ENCODE data around the gene ATP2B3. TPM values are rescaled to one million over a fixed set of nuclear protein-coding genes. Genes with fewer than 3 reads are reported as not detected.

ATP2B3 gene
- total RNA-seq, 2 donors from 2014 or later, result not detected

- ATAC-seq (no peak), DNase-seq (no peak)
- peaks cover 4% of the 10 kb centered on the region for H3K4me1 Mint-ChIP-seq
- H3K27ac Mint-ChIP-seq, result no peak overlapping the region
- no peaks in the 10 kb centered on the region for H3K9me3 ChIP-seq (ENCODE audit: control insufficient read depth, low read length, poor library complexity, severe bottlenecking)
- H3K27me3 Mint-ChIP-seq, result peaks cover 17% of the 10 kb centered on the region
- H3K36me3 Mint-ChIP-seq (ENCODE audit: low read depth), result peaks cover 3% of the 10 kb centered on the region
- no peak overlapping the region for H3K4me3 Mint-ChIP-seq
Measured at GRCh38 chrX:153520287-153520917, 3.0 kb downstream of the ATP2B3 start.

- Mint-ChIP-seq H3K27me3 (peaks cover 11% of the 10 kb centered on the region), H3K36me3 (ENCODE audit: low read depth) (peaks cover under 1% of the 10 kb centered on the region), H3K27ac (no peak overlapping the region), H3K4me1 (peaks cover 1% of the 10 kb centered on the region), H3K4me3 (no peak overlapping the region)
- H3K9me3 ChIP-seq (ENCODE audit: control insufficient read depth, low read length, poor library complexity, severe bottlenecking), result no peaks in the 10 kb centered on the region
- no peak for ATAC-seq
- DNase-seq, result no peak
Measured at GRCh38 chrX:153521034-153521433, 3.6 kb downstream of the ATP2B3 start.

GRCh38 chrX:153522259-153522658 is 4.8 kb downstream of the ATP2B3 start:
- Mint-ChIP-seq H3K27me3 (peaks cover 14% of the 10 kb centered on the region), H3K4me1 (no peaks in the 10 kb centered on the region), H3K27ac (no peak overlapping the region), H3K4me3 (no peak overlapping the region), H3K36me3 (ENCODE audit: low read depth) (no peaks in the 10 kb centered on the region)
- DNase-seq (no peak), ATAC-seq (no peak)
- no peaks in the 10 kb centered on the region for H3K9me3 ChIP-seq (ENCODE audit: control insufficient read depth, low read length, poor library complexity, severe bottlenecking)

GRCh38 chrX:153523269-153523668 is 5.8 kb downstream of the ATP2B3 start:
- no peak overlapping the region for H3K4me3 Mint-ChIP-seq

GRCh38 chrX:153524234-153524633 is 6.8 kb downstream of the ATP2B3 start:
- Mint-ChIP-seq H3K27ac (no peak overlapping the region), H3K36me3 (ENCODE audit: low read depth) (no peaks in the 10 kb centered on the region), H3K4me1 (no peaks in the 10 kb centered on the region), H3K4me3 (no peak overlapping the region), H3K27me3 (peaks cover 14% of the 10 kb centered on the region)
- DNase-seq (no peak), ATAC-seq (no peak)
- no peaks in the 10 kb centered on the region for H3K9me3 ChIP-seq (ENCODE audit: control insufficient read depth, low read length, poor library complexity, severe bottlenecking)

More at GRCh38 chrX:153523269-153523668, 5.8 kb downstream of the ATP2B3 start:
- Mint-ChIP-seq H3K27me3 (peaks cover 14% of the 10 kb centered on the region), H3K27ac (no peak overlapping the region), H3K36me3 (ENCODE audit: low read depth) (no peaks in the 10 kb centered on the region), H3K4me1 (no peaks in the 10 kb centered on the region)
- ATAC-seq (no peak), DNase-seq (no peak)
- H3K9me3 ChIP-seq (ENCODE audit: control insufficient read depth, low read length, poor library complexity, severe bottlenecking), result no peaks in the 10 kb centered on the region

GRCh38 chrX:153525451-153525850 is 8.0 kb downstream of the ATP2B3 start:
- Mint-ChIP-seq H3K4me1 (no peaks in the 10 kb centered on the region), H3K36me3 (ENCODE audit: low read depth) (no peaks in the 10 kb centered on the region), H3K4me3 (no peak overlapping the region), H3K27ac (no peak overlapping the region), H3K27me3 (peaks cover 14% of the 10 kb centered on the region)
- DNase-seq (no peak), ATAC-seq (no peak)
- H3K9me3 ChIP-seq (ENCODE audit: control insufficient read depth, low read length, poor library complexity, severe bottlenecking), result no peaks in the 10 kb centered on the region

GRCh38 chrX:153526042-153526441 is 8.6 kb downstream of the ATP2B3 start:
- DNase-seq, result no peak
- no peak for ATAC-seq
- no peaks in the 10 kb centered on the region for H3K36me3 Mint-ChIP-seq (ENCODE audit: low read depth)
- H3K9me3 ChIP-seq (ENCODE audit: control insufficient read depth, low read length, poor library complexity, severe bottlenecking), result no peaks in the 10 kb centered on the region
- H3K27ac Mint-ChIP-seq, result no peak overlapping the region
- no peak overlapping the region for H3K4me3 Mint-ChIP-seq
- peaks cover 14% of the 10 kb centered on the region for H3K27me3 Mint-ChIP-seq
- no peaks in the 10 kb centered on the region for H3K4me1 Mint-ChIP-seq

GRCh38 chrX:153526801-153527200 is 9.4 kb downstream of the ATP2B3 start:
- no peak overlapping the region for H3K4me3 Mint-ChIP-seq
- no peaks in the 10 kb centered on the region for H3K9me3 ChIP-seq (ENCODE audit: control insufficient read depth, low read length, poor library complexity, severe bottlenecking)
- no peaks in the 10 kb centered on the region for H3K4me1 Mint-ChIP-seq
- H3K36me3 Mint-ChIP-seq (ENCODE audit: low read depth), result no peaks in the 10 kb centered on the region
- H3K27me3 Mint-ChIP-seq, result peaks cover 11% of the 10 kb centered on the region
- ATAC-seq, result no peak
- DNase-seq, result no peak
- H3K27ac Mint-ChIP-seq, result no peak overlapping the region

GRCh38 chrX:153527208-153527607 is 9.8 kb downstream of the ATP2B3 start:
- Mint-ChIP-seq H3K36me3 (ENCODE audit: low read depth) (no peaks in the 10 kb centered on the region), H3K27ac (no peak overlapping the region), H3K4me1 (no peaks in the 10 kb centered on the region), H3K4me3 (no peak overlapping the region), H3K27me3 (peaks cover 8% of the 10 kb centered on the region)
- DNase-seq (no peak), ATAC-seq (no peak)
- no peaks in the 10 kb centered on the region for H3K9me3 ChIP-seq (ENCODE audit: control insufficient read depth, low read length, poor library complexity, severe bottlenecking)

- Mint-ChIP-seq H3K27ac (no peak overlapping the region), H3K36me3 (ENCODE audit: low read depth) (no peaks in the 10 kb centered on the region)
Measured at GRCh38 chrX:153530411-153531129, 13.1 kb downstream of the ATP2B3 start.

GRCh38 chrX:153533091-153533490 is 15.6 kb downstream of the ATP2B3 start:
- H3K4me3 Mint-ChIP-seq, result no peak overlapping the region
- DNase-seq, result no peak
- no peaks in the 10 kb centered on the region for H3K36me3 Mint-ChIP-seq (ENCODE audit: low read depth)
- H3K4me1 Mint-ChIP-seq, result no peaks in the 10 kb centered on the region
- ATAC-seq, result no peak
- no peaks in the 10 kb centered on the region for H3K27me3 Mint-ChIP-seq
- no peak overlapping the region for H3K27ac Mint-ChIP-seq
- no peaks in the 10 kb centered on the region for H3K9me3 ChIP-seq (ENCODE audit: control insufficient read depth, low read length, poor library complexity, severe bottlenecking)

More at GRCh38 chrX:153530411-153531129, 13.1 kb downstream of the ATP2B3 start:
- no peaks in the 10 kb centered on the region for H3K9me3 ChIP-seq (ENCODE audit: control insufficient read depth, low read length, poor library complexity, severe bottlenecking)
- peaks cover 8% of the 10 kb centered on the region for H3K27me3 Mint-ChIP-seq
- ATAC-seq, result no peak
- DNase-seq, result no peak
- no peaks in the 10 kb centered on the region for H3K4me1 Mint-ChIP-seq
- H3K4me3 Mint-ChIP-seq, result no peak overlapping the region

GRCh38 chrX:153537080-153537479 is 19.6 kb downstream of the ATP2B3 start:
- Mint-ChIP-seq H3K4me3 (no peak overlapping the region), H3K4me1 (no peaks in the 10 kb centered on the region), H3K36me3 (ENCODE audit: low read depth) (no peaks in the 10 kb centered on the region), H3K27ac (no peak overlapping the region), H3K27me3 (no peaks in the 10 kb centered on the region)
- ATAC-seq, result no peak
- H3K9me3 ChIP-seq (ENCODE audit: control insufficient read depth, low read length, poor library complexity, severe bottlenecking), result no peaks in the 10 kb centered on the region
- DNase-seq, result no peak

- DNase-seq (no peak), ATAC-seq (no peak)
- Mint-ChIP-seq H3K36me3 (ENCODE audit: low read depth) (no peaks in the 10 kb centered on the region), H3K27ac (no peak overlapping the region), H3K27me3 (no peaks in the 10 kb centered on the region), H3K4me3 (no peak overlapping the region), H3K4me1 (no peaks in the 10 kb centered on the region)
- H3K9me3 ChIP-seq (ENCODE audit: control insufficient read depth, low read length, poor library complexity, severe bottlenecking), result no peaks in the 10 kb centered on the region
Measured at GRCh38 chrX:153537526-153538295, 20.3 kb downstream of the ATP2B3 start.

Data from T-helper 17 cell (primary cell).